ENCODE measurements around the gene CNP. TPM values are rescaled to one million over a fixed set of nuclear protein-coding genes. Genes with fewer than 3 reads are reported as not detected.

Gene CNP
- total and polyA plus RNA-seq, 10 of the 15 experiments (the other 5 are each of a cell fraction or from before 2014, with no cell fraction given) = 1.8 to 60.7 (median 31.4) TPM

- TF ChIP-seq ZNF687 (IDR thresholded peaks at IDR 0.05) = no peak
- TF ChIP-seq TBL1XR1 (IDR thresholded peaks at IDR 0.05; ENCODE audit: low read depth, low read length) = peak; percentile 42; the same call in 1 of the 2 replicates
- 0 out of 3 replicates have a peak, but pooled peaks have one; percentile 23 for TF ChIP-seq POU2F2 (IDR thresholded peaks at IDR 0.05; ENCODE audit: borderline replicate concordance, low read depth, low read length)
- TF ChIP-seq RB1 (IDR thresholded peaks at IDR 0.05; ENCODE audit: borderline replicate concordance) = no peak
- TF ChIP-seq EZH2 (IDR thresholded peaks at IDR 0.05; ENCODE audit: borderline replicate concordance, control insufficient read depth, low read depth, low read length) = no peak
- TF ChIP-seq KDM1A (IDR thresholded peaks at IDR 0.05; ENCODE audit: borderline replicate concordance) = no peak
- no peak for TF ChIP-seq ETV6 (conservative IDR thresholded peaks at IDR 0.05 in 1 of 2, IDR thresholded peaks at IDR 0.05 in 1 of 2; ENCODE audit: borderline replicate concordance in 1 of 2, low read depth in 1 of 2)
- TF ChIP-seq RFX5 (IDR thresholded peaks at IDR 0.05; ENCODE audit: low read depth, low read length) = no peak
- TF ChIP-seq ZNF217 (IDR thresholded peaks at IDR 0.05) = no peak
- TF ChIP-seq TARDBP (IDR thresholded peaks at IDR 0.05; ENCODE audit: borderline replicate concordance) = no peak
- TF ChIP-seq IRF5 (IDR thresholded peaks at IDR 0.05; ENCODE audit: borderline replicate concordance) = no peak
- no peak for TF ChIP-seq ZNF207 (IDR thresholded peaks at IDR 0.05; ENCODE audit: borderline replicate concordance)
- no peak for TF ChIP-seq ZBTB11 (CRISPR knock-in tag; IDR thresholded peaks at IDR 0.05)
- TF ChIP-seq, protein P1, sequence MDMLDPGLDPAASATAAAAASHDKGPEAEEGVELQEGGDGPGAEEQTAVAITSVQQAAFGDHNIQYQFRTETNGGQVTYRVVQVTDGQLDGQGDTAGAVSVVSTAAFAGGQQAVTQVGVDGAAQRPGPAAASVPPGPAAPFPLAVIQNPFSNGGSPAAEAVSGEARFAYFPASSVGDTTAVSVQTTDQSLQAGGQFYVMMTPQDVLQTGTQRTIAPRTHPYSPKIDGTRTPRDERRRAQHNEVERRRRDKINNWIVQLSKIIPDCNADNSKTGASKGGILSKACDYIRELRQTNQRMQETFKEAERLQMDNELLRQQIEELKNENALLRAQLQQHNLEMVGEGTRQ (IDR thresholded peaks at IDR 0.05; ENCODE audit: borderline replicate concordance, low read depth, low read length) = no peak
- no peak for TF ChIP-seq CREM (IDR thresholded peaks at IDR 0.05; ENCODE audit: low read depth)
- TF ChIP-seq IKZF1 (conservative IDR thresholded peaks at IDR 0.05) = peak; percentile 74
- peak; percentile 30 to 59; a peak in 3 of 4 replicates for TF ChIP-seq BHLHE40 (IDR thresholded peaks at IDR 0.05; ENCODE audit: borderline replicate concordance in 1 of 2, low read depth in 2 of 2, low read length in 1 of 2)
- TF ChIP-seq SMAD5 (IDR thresholded peaks at IDR 0.05; ENCODE audit: low read depth) = no peak
- no peak for TF ChIP-seq CHD4 (IDR thresholded peaks at IDR 0.05)
Observed at GRCh38 chr17:41972571-41973407, 6.2 kb downstream of the CNP start (continued).
